ENCODE results near the gene TAC4.

The TAC4 gene

DNA sequence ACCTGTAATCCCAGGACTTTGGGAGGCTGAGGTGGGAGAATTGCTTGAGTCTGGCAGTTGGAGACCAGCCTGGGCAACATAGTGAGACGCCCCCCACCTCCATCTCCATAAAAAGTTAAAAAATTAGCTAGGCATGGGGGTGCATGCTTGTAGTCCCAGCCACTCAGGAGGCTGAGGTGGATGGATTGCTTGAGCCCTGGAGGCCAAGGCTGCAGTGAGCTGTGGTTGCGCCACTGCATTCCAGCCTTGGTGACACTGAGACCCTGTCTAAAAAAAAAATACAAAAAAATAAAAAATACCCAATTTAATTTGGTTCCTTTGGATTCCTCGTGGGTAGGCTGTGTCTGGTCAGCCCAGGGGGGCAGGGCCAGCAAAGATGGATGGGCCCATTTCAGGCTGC, 26.1 kb upstream of the TAC4 start:
- H3K4me3 ChIP-seq (ENCODE audit: low read length): no peak overlapping the region
- TF ChIP-seq, protein P1, sequence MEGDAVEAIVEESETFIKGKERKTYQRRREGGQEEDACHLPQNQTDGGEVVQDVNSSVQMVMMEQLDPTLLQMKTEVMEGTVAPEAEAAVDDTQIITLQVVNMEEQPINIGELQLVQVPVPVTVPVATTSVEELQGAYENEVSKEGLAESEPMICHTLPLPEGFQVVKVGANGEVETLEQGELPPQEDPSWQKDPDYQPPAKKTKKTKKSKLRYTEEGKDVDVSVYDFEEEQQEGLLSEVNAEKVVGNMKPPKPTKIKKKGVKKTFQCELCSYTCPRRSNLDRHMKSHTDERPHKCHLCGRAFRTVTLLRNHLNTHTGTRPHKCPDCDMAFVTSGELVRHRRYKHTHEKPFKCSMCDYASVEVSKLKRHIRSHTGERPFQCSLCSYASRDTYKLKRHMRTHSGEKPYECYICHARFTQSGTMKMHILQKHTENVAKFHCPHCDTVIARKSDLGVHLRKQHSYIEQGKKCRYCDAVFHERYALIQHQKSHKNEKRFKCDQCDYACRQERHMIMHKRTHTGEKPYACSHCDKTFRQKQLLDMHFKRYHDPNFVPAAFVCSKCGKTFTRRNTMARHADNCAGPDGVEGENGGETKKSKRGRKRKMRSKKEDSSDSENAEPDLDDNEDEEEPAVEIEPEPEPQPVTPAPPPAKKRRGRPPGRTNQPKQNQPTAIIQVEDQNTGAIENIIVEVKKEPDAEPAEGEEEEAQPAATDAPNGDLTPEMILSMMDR (conservative IDR thresholded peaks at IDR 0.05; ENCODE audit: low read depth, low read length): no peak
- no peak for DNase-seq (ENCODE audit: low read depth)

DNA sequence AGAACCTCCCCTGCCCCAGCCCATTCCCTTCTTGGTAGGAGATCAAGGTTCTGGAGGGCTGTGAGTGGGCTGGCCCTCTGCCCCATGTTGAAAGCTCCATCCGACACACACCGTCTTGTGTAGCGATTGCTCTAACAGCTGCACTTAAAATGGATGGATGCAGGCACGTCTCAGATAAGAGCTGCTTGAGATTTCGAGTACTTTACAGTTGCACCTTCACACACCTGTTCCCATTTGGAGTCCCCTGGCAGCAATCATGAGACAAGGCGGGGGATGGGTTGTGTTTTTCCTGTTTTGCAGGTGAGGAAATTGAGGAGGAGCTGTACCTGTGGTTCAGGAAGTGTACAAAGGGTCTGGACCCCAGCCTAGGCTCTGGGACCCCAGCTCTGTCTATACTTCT, 25.6 kb upstream of the TAC4 start:
- no peak for DNase-seq (ENCODE audit: low read depth)
- TF ChIP-seq, protein P1 (conservative IDR thresholded peaks at IDR 0.05; ENCODE audit: low read depth, low read length): no peak
- no peak overlapping the region for H3K4me3 ChIP-seq (ENCODE audit: low read length)

DNA sequence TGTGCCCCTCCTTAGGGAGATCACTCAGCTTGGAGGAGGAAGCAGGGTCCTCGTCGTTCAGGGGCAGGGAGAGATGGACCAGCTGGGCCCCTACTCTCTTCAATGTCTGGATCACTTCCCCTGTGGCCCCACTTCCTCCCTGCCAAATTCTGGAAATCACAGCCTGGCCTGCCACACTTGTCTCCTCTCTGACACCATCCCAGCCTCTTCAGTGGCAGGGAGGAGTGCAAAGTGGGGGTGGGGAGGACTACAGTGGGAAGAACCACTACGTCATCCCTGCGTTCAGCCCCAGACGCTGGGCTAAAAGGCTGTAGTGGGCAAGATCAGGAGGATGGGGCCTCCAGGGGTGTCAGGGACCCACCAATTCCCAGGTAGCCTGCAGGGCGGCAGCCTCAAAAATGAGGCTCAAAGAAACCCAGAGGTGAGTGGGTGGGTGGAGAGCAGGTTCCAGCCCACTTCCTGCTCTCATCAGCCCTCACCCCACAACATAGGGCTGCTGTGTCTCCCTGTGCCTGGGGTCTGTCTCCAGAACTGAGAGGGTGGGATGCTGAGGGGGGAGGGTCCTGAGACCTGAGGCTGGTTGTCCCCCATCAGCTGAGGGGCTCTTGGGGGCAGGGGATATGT, 25.0 kb upstream of the TAC4 start:
- DNase-seq (ENCODE audit: low read depth): no peak
- TF ChIP-seq, protein P1 (conservative IDR thresholded peaks at IDR 0.05; ENCODE audit: low read depth, low read length): no peak
- no peak overlapping the region for H3K4me3 ChIP-seq (ENCODE audit: low read length)

DNA sequence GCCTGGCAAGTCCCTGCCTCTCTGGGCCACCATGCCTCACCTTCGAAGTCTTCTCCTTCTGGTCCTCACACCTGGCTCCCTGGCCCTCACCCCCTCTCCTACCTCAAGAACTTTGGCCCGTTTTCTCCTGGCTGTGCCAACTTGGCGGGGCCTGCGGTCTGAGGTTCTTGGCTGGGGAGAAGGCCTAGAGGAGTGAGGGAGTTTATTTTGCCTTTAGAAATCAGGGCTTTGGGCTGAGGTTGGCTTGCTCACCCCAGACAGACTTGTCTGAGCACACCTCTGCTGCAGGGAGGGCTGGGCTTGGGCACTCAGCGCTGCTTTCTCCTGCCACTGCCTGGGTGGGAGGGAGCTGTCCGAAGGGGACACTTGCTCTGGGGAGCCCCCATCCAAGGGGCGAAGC, 23.3 kb upstream of the TAC4 start:
- no peak for DNase-seq (ENCODE audit: low read depth)
- no peak overlapping the region for H3K4me3 ChIP-seq (ENCODE audit: low read length)
- TF ChIP-seq, protein P1 (conservative IDR thresholded peaks at IDR 0.05; ENCODE audit: low read depth, low read length): no peak

DNA sequence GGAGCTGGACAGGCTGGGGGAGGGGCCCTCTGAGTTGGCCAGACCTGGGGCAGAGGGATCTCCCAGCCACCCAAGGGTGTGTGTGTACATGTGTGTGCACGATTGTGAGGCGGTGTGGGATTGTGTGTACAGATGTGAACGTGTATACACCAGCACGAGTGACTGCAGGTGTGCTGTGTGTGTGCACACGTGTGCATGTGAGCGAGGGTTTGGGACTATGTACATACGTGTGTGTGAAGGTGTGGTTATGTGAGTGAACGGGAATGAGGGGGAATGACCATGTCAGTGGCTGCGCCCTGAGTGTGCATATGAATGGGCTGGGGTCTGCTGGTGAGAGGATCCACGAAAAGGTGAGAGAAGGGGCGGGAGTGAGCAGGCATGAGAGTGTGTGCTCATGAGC, 22.4 kb upstream of the TAC4 start:
- no peak overlapping the region for H3K4me3 ChIP-seq (ENCODE audit: low read length)
- DNase-seq (ENCODE audit: low read depth): no peak
- TF ChIP-seq, protein P1 (conservative IDR thresholded peaks at IDR 0.05; ENCODE audit: low read depth, low read length): no peak

DNA sequence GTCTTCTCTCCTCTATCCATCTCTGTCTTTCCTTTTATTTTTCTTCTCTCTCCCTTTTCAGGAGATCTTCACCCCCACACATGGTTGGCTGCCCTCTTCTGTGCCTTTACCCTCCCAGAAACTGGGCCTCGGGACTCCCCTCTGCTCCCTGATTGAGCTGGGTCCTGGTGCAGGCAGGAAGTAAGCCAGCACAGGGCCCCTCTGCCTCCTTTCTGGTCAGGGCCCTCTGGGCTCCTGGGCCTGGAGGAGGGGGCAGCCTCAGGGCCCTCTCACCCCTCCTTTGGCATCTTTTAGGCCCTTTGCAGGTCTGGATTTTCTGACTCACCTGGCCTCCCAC, 21.1 kb upstream of the TAC4 start:
- DNase-seq (ENCODE audit: low read depth): no peak
- H3K4me3 ChIP-seq (ENCODE audit: low read length): no peak overlapping the region
- TF ChIP-seq, protein P1 (conservative IDR thresholded peaks at IDR 0.05; ENCODE audit: low read depth, low read length): no peak

DNA sequence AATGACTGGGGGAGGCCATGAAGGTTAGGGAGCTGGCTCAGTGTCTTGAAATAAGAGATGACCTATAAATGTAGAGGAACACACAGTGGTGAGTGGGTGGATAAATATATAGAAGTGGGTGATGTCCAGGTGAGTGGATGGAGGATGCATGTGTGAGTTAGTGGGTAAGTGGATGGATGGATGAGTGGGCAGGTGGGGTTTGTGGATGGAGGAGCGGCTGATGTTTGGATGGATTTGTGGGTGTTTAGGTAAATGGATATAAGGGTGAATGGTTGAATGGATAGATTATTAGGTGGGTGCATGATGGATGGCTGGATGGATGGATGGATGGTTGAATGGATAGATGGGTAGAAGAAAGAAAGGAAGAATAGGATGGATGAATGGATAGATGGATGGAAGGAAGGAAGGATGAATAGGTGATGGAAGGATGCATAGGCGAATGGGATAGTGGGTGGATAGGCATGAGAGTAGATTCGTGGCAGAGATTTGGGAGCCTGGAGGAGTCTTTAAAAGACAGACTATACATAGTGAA, 19.1 kb upstream of the TAC4 start:
- no peak overlapping the region for H3K4me3 ChIP-seq (ENCODE audit: low read length)
- TF ChIP-seq, protein P1 (conservative IDR thresholded peaks at IDR 0.05; ENCODE audit: low read depth, low read length): no peak
- no peak for DNase-seq (ENCODE audit: low read depth)

All from retinal pigment epithelial cell (primary cell).